ENCODE measurements around the gene NPY5R.

Gene NPY5R

DNA sequence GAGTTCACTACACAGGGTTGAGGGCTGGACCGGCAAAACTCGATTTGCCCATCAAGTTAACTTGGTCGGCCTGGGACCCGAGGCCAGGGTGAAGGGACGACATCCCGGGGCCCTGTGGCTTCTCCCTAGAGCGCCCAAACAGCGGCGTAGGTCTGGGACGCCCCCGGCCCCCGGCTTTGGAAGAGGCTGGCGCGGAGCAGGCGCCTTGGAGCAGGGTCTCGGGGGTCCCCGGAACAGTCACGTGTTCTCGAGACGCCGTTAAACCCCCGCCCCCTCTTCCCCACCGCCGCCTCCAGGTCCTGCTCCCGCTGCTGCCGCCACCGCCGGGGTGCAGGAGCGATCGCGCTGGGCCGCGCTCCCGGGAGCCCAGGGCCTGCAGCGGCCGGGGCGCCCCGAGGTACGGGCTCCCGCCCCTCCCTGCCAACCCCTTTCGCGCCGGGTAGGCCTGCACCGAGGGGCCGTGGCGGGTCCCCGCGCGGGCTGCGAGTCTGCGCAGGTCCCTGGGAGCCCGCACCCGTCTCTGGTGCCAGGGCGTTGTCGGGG lies at the start of gene NPY5R:
Gene NPY5R (plus strand): TSS at position 289 of the 543 bp plus-strand sequence. CDS start 6,382 bp downstream, outside the sequence.
- DNase-seq = no peak

DNA sequence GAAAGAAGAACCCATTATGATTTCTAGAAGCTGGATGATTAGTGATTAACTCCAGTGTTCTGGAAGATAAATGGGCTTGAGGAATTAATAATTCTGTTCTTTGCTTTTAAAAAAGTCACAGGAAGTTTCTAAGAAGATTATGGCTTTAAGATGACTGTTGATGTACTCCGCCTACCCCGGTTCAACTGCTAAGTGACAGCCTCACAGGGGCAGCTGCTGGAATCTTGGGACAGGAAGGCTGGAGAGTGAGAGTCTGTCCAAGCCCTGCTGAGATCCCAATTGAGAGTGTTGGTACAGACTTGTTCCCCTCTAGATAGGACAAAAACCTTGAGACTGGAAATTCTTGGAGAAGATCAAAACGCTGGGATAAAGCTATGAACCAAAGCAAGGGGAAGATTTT lies 48.6 kb upstream of the NPY5R start:
- no peak for DNase-seq

GRCh38 chr4:163300445-163300844 lies 43.2 kb upstream of the NPY5R start:
- no peak for DNase-seq

- DNase-seq = no peak
These were observed 40.6 kb upstream of the NPY5R start for GRCh38 chr4:163303069-163303468.

- no peak for DNase-seq
These were observed 34.2 kb upstream of the NPY5R start for GRCh38 chr4:163309466-163309865.

GRCh38 chr4:163317110-163317509 lies 26.6 kb upstream of the NPY5R start:
- DNase-seq = no peak

DNA sequence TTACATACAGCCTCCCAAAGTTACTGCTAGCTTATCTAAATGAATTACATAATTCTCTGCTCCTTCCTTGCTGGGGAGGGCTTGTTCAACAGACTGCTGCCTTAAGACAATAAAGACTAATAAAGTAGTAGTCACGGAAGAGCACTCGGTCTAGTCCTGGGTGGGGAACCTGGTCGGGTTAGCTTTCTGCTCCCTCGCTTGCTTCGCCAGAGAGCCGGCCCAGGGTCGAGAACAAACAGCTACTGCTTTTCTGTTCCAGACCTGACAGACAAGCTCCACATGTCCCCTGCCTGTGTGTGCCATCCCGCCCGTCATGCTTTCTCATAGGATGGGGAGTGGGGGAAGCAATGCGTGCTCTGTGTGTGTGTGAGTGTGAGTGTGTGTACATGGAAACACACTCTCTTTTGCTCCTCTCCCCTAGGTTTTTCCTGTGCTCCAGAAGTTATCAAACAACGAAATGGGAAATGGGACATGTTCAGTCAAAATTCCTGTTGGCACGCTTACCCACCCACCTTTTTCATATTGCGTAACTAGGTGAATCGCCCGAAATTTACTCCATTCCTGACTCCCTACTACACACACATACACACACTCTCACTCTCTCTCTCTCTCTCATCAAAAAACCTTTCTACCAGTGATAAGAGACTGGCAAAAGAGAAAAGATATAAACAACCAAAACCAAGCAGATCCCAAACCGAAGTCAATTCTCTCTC lies 12.6 kb upstream of the NPY5R start:
- DNase-seq = no peak

DNA sequence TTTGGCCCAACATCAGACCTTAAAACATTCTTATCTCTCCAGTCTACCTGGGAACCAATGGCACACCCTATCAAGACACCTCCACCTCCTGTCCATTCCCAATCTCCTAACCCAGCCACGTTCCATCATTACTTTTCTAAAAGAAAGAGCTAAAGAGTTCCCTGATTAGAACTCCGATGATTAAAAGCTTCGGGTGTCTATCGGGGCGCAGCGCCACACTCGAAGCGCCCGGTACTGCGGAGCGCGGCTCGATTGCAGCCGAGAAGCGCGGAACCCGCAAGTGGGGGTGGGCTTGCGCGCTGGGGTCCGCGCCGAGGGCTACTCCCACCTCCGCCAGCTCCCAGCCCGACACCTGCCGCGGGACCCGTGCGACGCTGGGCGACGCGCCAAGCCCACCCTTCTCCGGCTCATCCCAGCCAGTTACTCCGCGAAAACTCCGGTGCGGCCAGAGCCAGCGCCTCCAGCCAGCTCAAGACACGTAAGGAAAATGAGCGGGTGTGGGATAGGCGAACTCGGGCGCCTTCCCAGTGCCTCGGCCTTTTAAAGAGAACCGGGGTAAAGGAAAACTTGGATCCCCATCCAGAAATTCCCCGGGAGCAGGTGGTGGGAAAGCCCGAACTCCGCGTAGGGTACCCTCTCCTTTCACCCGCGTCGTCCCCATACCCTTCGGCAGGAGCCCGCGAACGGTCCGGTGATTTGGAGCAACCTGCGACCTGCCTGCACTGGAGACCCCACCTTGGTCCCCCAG lies 11.9 kb upstream of the NPY5R start:
- DNase-seq = no peak

DNA sequence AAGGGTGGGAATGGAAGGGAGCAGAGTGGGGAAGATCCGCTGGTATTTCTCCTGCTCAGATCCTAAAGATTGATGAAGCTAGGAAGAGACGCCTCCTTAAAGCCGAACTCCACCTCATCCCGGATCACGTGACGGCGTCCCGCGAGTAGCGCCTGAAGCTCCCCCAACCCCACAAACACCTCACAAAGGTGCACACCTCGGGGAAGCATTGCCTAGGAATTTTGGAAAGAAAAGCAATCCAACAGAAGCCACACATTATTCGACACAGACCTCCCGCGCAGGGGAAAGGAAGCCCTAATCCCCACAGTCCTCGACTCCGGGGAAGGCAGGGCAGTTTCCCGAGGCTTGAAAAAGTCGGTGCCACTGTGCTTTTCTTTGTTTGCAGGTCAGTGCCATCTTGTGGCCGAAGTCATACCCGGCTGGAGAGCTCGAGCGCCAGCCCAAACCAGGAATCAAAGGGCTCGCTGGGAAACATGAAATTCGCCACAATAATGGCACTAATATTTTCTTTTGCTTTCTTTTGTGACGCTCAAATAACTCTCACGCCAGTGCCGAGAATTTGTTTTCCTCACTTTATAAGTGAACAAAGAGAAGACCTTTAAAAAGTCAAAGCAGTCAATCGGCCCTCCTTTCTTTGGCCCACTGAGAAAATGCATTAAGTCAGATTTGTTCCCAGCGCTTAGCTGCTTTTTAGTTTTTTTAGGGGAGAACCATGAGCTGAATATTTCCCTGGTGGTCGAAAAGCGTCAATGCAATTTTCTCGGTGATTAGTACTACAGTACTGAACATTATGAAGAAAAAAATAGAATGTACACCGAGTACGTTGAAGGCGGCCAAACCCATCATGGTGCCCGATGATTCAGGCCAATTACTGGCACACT lies 10.9 kb upstream of the NPY5R start, which contains the start of gene NPY1R:
Gene NPY1R (minus strand): TSS at position 71 of the 881 bp plus-strand sequence. CDS start 6,042 bp downstream, outside the sequence.
- peak; percentile 4 to 23 for DNase-seq

DNA sequence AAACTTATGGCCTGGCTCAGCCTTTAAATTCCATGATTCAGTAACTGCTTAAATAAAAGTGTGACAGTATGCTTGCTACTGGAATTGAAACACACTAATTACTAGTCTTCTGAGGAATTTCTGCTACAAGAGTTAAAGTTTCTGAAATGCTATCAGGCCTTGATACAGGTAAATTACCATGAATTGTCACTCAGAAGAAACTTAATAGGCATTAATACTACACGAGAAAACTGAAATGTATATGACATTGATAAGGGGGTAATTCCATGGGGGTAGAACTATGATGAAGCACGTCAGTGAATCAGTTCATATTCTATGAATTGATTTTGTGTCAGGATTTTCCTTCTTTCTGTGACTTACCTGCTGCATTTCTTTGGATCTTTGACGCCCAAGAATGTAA lies 8.3 kb upstream of the NPY5R start:
- no peak for DNase-seq

GRCh38 chr4:163344147-163345125 lies 744 bp downstream of the NPY5R start:
- DNase-seq = no peak

DNA sequence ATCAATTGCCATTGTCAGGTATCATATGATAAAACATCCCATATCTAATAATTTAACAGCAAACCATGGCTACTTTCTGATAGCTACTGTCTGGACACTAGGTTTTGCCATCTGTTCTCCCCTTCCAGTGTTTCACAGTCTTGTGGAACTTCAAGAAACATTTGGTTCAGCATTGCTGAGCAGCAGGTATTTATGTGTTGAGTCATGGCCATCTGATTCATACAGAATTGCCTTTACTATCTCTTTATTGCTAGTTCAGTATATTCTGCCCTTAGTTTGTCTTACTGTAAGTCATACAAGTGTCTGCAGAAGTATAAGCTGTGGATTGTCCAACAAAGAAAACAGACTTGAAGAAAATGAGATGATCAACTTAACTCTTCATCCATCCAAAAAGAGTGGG lies 7.0 kb downstream of the NPY5R start:
- no peak for DNase-seq

DNA sequence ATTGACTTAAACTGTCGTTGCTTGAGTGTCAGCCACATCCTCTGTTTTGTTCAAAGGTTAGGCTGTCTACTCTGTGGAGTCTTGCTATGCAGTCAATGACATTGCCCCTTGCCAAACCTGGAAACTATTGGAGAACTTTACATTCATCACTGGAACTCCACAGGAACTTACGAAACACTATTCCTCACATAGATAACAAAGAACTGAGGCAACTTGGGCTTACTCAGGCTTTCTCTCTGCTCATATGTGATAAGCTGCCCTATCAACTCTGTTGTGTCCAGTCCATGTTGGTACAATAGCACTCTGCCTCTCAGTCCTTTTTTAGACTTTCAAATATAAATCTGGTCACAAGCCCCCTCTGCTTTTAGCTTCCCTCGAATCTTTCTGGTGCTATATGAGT lies 9.4 kb downstream of the NPY5R start:
- DNase-seq = no peak

- DNase-seq = no peak
These were observed 12.4 kb downstream of the NPY5R start for GRCh38 chr4:163356104-163356503.

DNA sequence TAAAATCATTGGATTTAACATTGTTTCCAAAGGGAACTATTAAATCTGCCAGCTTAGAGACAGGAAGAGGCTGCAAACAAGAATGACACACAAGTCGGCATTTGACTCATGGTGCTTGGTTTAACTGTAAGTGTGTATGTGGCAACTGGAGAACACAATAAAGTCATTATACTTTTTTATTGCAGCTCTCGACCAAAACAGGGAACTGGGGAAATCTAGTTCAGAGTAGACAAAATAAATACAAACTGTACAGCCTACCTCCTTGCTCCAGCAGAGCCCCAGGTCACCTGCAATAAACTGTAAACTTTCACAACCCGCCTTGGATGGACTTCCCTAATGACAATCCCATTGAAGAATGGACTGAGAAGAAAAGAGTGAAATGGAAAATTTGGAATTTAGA lies 24.0 kb downstream of the NPY5R start:
- DNase-seq = no peak

GRCh38 chr4:163372029-163372428 lies 28.3 kb downstream of the NPY5R start:
- DNase-seq = no peak

- DNase-seq = no peak
These were observed 35.0 kb downstream of the NPY5R start for GRCh38 chr4:163378661-163379060.

- DNase-seq = no peak
These were observed 37.0 kb downstream of the NPY5R start for GRCh38 chr4:163380703-163381102.

DNA sequence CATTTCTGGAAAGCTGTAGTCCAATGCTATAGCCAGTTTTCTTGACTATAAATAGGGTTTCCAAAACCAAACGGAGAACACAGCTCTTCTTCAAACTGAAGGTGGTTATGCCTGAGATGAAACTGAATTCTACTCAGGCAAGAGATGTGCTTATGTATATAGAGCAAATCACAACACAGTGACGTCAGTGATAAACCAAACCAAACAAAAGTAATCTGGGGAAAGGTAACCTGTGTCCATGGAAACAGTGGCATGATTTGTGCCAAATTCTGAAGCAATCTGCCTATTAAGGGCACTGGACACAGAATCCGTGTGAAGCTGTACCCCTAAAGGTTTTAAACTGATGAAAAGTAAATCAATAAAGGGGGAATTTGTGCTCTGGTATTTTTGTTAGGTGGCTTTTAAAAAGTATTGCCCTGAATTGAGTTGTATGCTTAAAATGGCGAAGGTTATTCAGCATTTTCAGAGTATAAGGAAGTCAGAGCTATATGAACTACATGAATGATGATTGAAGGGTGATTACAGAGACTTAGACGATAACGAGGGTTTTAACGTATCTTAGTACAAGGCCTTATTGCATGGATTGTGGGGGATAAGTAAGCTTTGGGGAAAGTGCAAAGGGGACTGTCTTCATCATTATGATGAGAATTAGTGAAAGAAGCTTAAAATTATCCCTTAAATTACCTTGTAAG lies 38.6 kb downstream of the NPY5R start:
- no peak for DNase-seq

DNA sequence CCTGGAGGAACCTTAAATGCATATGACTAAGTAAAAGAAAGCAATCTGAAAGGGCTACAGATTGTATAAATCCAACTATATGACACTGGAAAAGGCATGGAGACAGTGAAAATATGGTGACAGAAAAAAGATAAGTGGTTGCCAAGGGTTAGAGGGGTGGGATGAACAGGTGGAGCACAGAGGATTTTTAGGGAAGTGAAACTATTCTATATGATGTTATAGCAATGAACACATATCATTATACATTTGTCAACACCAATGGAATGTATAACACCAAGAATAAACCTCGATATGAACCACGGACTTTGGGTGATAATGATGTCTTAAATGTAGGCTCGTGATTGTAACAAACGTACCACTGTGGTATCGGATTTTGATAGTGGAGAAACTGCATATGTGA lies 40.7 kb downstream of the NPY5R start:
- DNase-seq = no peak

DNA sequence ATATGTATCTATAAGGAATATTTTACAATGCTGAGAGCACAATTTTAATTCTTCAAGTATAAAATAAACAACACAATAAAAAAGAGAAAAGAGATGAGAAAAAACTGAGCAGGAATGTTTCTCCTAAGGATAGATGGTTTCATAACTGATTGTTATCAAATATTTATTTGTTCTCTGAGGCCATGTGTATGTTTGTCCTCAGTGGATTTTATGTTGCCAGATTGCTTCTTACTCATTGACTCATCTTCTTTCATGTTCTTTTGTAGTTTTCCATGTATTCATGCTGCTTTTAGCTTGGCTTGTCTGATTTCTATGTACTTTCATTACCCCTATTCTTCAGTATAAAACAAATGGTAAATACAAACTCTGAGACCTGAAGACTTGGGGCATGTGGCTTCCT lies 41.2 kb downstream of the NPY5R start:
- DNase-seq = no peak

Measured in bone marrow (tissue), 2 donors.